SH-SY5Y (cell line): ENCODE data around the gene DYRK1A.

Source experiments
- GATA2 ChIP-seq: IDR thresholded peaks from 2 replicates; pipeline ENCODE4 v1.6.1; 2011; ENCODE audit warnings: mild to moderate bottlenecking, low read depth, low read length
- GATA3 ChIP-seq: IDR thresholded peaks from 2 replicates; pipeline ENCODE4 v1.6.1; 2011; ENCODE audit warnings: low read depth, mild to moderate bottlenecking, low read length, moderate library complexity

GRCh38 chr21:37383784-37384311 lies 17.3 kb downstream of the DYRK1A start:
- TF ChIP-seq GATA2, result no peak
- TF ChIP-seq GATA3, result no peak
